HG03060 (cell line): Measurements from ENCODE around the gene MAP4K4.
"Not testable (repeated sequence)": the region's sequence is repeated elsewhere in the genome, so short reads cannot be mapped to it uniquely, and the experiment has no call there.

Experiments used
- ATAC-seq: cut with Tn5 transposase; IDR thresholded peaks from one replicate; pipeline ENCODE4 v1.9.1; 2021; ENCODE audit warnings: low read depth, moderate number of reproducible peaks; ENCODE audit not compliant: unreplicated experiment

Gene MAP4K4

DNA sequence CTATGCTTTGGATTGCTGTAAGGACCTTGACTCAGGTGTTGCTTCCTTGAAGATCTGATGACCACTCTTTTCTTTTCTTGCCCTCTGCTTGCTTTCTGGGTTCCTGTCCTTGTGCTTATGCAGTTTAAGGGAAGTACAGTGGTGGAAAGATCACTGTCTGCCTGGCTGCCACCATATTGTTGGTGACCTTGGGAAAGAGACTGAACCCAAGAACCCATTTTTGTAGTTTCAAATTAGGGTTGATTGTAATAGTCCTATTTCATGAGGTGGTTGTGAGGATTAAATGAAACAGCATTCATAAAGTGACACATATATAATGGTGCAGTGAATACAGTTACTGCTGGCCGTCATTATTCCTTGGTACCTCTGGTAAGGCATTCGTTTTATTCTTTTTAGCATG lies 41.1 kb downstream of the MAP4K4 start:
- ATAC-seq, result no peak

DNA sequence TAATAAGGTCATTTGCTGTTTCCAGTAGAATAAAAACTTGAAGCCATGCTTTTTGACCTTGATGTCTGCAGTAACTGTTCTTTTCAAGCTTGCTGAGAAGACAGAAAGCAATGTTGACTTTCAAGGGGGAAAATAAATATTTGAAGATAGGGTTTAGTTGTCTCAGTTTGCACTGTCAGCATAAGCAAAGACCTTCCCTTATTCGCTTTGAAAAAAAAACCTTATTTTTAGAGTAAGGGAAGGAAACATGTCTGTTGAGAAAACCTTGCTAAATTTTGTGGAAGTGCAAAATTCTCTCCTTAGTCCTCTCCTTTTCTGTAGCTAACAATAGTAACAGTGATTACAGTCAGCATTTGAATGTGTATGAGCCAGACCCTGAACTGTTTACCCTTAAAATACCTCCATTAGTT lies 43.1 kb downstream of the MAP4K4 start:
- no peak for ATAC-seq

DNA sequence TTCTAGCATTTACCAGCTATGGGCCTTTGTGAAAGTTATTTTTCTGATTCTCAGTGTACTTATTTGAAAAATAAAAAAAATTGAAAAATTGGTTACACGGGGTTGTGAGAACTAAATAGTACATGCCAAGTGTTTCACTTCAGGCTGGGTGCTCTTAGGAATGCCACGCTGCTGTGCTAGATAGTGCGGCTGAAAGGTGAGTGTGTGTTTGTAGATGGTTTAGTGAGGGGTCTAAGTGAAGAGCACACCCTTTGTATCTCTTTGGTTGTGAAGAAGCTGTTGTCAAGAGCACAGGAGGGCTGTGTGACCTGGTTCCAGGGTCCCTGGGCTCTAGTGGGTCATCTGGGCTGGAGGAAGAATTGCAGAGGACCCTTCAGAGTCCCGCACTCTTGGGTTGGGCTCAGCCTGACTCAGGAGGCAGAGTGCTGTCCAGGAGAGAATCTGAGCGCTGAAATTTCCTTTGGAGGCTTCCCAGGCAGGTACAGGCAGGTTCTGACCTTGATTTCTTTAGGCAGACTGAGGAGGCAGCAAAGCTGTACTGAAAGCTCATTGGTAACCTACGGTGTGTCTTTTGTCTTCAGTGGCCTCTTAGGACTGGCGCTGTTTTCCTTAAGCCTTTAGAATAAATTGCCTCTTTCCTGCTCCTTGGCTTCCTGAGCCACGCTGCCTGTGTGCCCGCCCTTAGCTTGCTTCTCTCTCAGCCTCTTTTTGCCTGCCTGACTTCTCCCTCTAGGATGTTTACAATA lies 44.4 kb downstream of the MAP4K4 start:
- ATAC-seq, result no peak

DNA sequence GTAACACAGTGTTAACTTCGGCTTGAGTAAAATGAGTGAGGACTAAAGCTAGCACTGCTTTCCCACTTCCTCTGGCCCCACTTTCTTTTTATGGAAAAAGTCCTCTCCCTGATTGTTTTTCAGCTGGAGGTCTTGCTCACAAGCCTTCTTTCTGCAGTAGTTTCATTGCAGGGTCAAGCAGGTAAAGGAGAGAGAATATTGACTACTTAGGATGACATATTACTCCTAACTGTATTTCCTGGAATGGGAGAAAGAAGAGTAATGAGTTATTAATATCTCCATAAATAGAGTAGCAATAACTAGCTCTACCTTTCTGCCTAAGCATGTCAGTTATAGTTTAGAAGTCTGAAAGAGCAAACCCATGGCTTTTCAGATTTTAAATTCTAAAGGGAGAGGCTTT lies 45.0 kb downstream of the MAP4K4 start:
- no peak for ATAC-seq

GRCh38 chr2:101743288-101743687 lies 45.8 kb downstream of the MAP4K4 start:
- ATAC-seq, result no peak

- ATAC-seq, result no peak
Measured at GRCh38 chr2:101744832-101745231, 47.3 kb downstream of the MAP4K4 start.

DNA sequence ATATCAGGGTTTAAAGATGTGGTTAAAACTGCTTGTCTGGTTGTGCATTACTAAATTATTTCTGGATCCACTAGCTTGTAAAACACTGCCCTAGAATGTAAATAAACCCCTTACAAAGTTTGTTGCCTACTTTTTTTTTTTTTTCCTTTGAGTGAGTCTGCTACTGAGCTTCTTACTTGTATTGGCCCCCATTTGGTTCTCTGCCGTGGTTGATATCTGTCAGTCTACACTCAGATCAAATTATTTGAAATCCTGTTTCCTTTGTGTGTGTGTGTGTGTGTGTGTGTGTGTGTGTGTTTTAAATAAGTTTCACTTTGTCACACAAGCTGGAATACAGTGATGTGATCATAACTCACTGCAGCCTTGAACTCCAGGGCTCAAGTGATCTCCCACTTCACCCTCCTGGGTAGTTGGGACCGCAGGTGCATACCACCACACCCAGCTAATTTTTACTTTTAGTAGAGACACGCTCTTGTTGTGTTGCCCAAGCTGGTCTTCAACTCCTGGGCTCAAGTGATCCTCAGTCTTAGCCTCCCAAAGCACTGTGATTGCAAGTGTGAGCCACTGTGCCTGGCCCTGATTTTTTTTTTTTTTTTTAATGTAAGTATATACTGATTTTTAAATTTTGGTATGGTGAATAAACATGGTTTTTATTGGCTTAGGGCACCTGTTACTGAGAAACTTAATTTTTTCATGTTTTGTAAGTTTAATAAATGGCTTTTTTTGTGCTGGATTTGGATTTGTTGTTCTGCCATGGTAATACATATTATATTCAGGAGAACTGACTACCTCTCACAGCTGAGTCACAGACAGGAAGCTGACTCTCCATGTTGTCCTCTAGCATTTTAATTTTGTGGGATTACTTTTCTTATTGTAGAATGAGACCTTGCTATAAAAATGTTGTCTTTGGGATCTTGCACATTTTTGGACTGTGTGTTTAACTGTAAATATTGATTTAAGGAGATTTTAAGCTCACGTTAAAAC lies 48.5 kb downstream of the MAP4K4 start:
- no peak for ATAC-seq

DNA sequence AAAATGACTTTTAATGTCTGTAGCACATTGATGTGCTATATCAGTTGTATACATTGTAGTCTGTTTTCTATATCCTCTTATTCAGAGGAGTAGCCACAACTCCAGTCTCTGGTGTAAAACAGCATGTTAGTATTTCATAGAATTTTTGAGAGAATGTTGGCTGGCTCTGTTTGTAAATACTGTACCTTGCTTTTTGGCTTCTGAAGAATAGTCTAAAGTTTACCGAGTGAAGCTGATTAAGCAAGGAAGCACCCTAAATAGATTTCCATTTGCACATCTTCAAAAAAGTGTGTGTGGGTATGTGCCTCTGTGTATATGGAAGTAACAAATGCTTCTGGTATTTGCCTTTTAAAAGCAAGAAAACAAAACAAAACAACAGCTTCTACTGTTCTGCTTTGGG lies 50.5 kb downstream of the MAP4K4 start:
- no peak for ATAC-seq

- ATAC-seq, result not testable (repeated sequence)
Measured at GRCh38 chr2:101748462-101748861, 51.0 kb downstream of the MAP4K4 start.

DNA sequence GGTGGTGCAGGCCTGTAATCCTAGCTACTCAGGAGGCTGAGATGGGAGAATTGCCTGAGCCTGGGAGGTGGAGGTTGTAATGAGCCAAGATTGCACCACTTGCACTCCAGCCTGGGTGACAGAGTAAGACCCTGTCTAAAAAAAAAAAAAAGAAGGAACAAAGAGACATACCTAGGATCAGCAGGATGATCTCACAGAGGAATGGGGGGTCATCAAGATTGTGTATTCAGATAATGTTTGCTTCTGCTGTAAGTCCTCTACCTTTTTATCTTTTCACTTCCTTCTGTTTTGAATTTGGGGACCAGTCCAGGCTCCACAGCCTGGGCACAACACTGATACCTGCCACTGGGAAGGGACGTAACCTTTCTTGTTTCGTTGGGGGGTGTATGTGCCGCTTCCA lies 53.2 kb downstream of the MAP4K4 start:
- no peak for ATAC-seq

DNA sequence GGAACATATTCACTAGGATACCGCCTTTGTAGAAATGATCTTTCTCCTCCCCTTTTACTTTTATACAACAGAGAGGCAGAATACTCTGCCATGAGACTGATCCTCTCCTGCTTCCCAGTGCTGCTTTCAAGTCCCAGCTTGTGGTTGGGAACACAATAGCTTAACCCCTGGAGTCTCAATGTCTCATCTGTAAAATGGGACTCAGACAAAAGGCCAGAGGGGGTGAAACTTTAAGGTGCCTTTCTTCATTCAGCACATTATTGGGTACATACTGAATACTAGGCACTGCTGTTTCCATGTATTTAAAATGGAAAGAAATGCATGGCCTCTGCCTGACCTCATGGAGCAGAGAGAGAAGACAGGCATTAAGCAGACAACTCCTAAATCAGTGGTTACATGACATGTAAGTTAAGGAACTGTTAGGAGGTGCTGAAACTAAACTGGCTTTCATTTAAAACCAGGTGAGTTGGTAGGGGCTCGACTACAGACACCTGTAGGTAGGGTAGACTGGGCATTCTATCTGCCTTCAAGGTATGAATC lies 53.8 kb downstream of the MAP4K4 start:
- no peak for ATAC-seq

- peak; percentile 59 for ATAC-seq
Measured at GRCh38 chr2:101751875-101752619, 54.5 kb downstream of the MAP4K4 start.

DNA sequence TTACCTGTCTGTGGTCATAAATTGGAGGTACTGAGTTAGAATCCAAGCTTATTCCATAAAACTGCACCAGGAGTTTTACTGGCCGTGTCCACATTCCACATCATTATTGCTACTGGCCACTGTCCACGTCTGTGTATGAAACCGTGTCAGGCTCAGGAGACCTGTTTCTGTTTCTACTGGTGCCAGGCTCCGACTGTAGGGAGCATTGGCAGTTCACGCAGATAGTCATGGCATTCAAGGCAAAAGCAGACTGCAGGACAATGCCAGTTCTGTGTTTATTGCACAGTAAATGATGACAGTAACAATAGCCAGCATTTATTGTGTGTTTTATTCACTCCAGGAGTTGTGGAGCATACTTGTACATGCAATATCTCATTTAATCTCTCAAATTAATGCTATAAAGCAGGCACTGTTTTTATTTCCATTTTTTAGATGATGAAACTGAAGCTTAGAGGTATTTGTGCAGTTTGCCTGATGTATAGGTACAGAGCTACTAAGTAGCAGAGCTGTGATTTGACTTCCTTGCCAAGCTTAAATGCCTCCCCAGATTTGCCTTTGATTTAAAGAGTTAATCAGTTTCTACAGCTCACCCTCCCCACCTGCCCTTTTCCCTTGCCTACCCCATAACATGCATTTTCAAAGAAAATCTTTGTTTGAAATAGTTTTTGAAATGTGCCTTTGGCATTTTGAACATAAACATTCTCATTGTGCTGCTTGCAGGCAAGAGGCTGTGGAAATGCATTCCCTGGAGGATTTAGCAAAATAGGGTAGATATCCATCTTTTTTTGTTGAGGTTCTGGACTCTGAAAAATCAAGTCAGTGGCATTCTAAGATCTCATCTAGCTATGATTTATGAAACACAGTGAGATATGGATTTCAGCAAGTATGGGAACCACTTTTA lies 55.5 kb downstream of the MAP4K4 start:
- ATAC-seq, result no peak

DNA sequence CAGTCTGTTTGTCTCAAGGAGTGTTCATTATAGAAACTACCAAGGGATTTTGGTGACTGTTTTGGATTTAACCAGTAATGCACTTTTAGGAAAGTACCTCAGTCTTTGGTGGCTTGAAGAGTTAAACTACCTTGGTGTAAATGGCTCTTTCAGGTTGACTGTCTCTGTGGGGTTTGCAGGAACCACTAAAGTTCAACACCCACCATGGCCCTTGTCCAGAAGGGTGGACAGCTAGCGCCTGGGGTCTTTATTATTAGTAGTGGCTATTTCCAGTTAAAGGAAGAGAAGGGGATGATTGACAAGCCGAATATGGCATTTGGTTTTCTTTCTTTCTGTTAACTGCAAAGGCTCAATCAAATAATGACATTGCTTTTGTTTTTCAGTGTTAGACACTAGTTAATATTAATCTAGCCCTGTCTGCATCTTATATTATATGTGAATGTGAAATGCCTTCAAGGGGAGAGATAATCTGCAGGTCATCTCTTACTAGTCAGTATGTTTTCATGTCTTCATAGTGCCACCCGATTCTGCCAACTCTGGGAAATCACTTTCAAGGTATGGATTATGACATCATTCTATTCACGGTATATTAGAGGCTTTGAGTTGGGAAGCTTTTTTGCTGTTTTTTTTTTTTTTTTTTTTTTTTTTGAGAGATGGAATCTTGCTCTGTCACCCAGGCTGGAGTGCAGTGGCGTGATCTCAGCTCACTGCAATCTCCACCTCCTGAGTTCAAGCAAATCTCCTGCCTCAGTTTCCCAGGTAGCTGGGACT lies 56.4 kb downstream of the MAP4K4 start:
- no peak for ATAC-seq

- no peak for ATAC-seq
Measured at GRCh38 chr2:101754618-101755017, 57.1 kb downstream of the MAP4K4 start.

DNA sequence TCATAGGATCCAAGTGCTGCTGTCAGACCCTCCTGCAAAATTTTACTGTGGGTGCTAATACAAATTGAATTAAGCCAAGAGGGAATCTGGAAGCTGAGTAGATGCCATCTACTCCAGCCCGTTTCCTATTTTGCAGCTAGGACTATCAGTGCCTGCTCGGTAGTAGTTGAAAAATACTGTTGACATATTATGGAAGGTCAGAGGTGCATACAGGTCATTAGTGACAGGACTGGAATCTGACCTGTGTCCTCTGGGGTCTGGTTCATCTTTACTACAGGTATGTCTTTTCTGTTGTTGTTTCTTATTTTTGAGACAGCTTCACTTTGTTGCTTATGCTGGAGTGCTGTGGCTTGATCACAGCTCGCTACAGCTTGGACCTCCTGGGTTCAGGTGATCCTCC lies 58.8 kb downstream of the MAP4K4 start:
- no peak for ATAC-seq

GRCh38 chr2:101758001-101758400 lies 60.5 kb downstream of the MAP4K4 start:
- ATAC-seq, result peak; percentile 37

DNA sequence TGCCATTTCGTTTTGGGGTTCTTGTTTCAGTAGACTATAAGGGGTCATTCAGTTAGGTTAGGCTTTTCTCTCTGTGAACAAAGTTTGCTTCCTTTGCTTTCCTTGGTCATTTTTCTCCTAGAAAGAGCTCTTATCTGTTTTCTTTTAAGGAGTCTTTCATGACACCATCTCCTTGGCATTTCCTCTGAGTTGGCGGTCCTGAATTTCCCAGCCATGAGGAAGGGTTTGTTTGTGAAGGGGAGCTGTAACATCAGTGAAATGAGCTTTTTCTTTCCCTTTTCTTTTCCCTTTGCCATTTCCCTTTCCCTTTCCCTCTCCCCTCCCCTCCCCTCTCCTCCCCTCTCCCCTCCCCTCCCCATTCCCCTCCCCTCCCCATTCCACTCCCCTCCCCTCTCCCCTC lies 61.7 kb downstream of the MAP4K4 start:
- ATAC-seq, result no peak
